AG09319 (cell line): Measurements from ENCODE around the gene KCNMB2.

Experiments
- DNase-seq: peaks from one replicate; pipeline ENCODE4 v3.0.0-alpha.2; 2010; ENCODE audit warnings: low read depth; ENCODE audit errors: extremely low read depth
- TF ChIP-seq, protein P1 (sequence below): IDR thresholded peaks from 2 replicates; pipeline ENCODE4 v1.5.1; 2011; ENCODE audit warnings: low read depth, mild to moderate bottlenecking, inconsistent platforms, low read length, moderate library complexity

KCNMB2 gene

DNA sequence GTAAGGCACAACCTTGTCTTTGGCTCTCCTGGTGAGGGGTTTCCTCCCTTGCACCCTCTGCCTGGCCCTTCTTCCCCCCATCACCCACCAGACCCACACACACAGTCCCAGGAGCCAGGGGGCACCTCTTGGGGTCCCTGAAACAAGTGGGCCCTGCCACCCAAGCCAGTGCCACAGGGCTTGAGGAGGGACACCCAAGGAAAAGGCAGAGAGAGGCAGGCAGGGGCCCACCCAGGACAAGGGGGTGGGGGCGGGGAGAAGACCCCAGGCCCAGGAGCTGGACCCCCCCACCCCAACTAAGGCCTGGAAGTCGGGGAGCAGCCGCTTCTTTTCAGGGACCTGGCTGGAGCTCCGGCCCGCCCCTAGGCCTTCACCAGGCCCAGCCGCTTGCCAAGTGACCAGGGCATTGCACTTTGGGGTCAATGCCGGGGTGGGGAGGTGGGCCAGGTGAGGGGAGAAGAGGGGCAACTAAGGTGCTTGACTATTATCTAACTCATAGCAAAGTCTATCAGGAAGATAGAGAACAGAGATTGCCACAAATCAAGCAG lies 88.9 kb downstream of the KCNMB2 start:
- TF ChIP-seq, protein P1, sequence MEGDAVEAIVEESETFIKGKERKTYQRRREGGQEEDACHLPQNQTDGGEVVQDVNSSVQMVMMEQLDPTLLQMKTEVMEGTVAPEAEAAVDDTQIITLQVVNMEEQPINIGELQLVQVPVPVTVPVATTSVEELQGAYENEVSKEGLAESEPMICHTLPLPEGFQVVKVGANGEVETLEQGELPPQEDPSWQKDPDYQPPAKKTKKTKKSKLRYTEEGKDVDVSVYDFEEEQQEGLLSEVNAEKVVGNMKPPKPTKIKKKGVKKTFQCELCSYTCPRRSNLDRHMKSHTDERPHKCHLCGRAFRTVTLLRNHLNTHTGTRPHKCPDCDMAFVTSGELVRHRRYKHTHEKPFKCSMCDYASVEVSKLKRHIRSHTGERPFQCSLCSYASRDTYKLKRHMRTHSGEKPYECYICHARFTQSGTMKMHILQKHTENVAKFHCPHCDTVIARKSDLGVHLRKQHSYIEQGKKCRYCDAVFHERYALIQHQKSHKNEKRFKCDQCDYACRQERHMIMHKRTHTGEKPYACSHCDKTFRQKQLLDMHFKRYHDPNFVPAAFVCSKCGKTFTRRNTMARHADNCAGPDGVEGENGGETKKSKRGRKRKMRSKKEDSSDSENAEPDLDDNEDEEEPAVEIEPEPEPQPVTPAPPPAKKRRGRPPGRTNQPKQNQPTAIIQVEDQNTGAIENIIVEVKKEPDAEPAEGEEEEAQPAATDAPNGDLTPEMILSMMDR = no peak
- no peak for DNase-seq

DNA sequence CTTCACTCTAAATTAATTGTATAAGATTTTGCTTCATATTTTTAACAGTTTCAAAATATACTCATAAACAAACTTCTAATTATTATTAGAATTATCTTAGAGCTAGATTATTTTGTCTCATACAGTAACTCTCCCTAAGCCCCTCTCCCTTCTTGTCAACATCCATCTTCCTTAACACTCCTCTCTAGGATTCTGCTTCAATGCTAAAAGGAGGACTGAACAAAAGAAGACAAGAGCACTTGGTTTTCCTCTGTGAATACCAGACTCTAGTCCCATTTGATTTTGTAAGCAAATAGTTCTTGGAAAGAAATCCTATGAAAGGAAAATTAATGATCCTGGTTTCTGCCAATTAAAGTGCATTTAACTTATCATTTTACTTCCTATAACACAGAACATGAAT lies 91.8 kb downstream of the KCNMB2 start:
- TF ChIP-seq, protein P1 = no peak
- DNase-seq = no peak

GRCh38 chr3:178629430-178630178 lies 93.4 kb downstream of the KCNMB2 start:
- TF ChIP-seq, protein P1 = no peak
- no peak for DNase-seq

- TF ChIP-seq, protein P1 = no peak
- no peak for DNase-seq
These were observed 95.7 kb downstream of the KCNMB2 start for GRCh38 chr3:178631950-178632349.

- DNase-seq = no peak
- TF ChIP-seq, protein P1 = no peak
These were observed 98.7 kb downstream of the KCNMB2 start for GRCh38 chr3:178634975-178635374.

DNA sequence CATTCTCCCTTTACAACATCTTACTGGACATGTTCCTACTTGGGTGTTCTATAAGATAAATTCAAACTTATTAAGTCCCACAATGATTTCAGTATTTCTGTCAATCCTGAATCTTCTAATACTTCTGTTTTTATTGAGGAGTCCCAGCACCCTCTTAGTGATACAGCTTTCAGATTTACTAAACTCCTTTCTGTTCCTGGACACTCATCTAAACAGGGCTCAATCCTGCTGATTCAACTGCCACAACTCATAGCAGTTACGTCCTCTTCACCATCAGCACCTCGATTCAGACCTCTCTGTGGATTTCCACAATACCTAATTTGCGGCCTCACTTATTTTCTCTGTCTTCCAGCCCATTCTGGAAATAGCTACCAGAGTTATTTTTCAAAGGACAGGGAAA lies 101.6 kb downstream of the KCNMB2 start:
- DNase-seq = no peak

DNA sequence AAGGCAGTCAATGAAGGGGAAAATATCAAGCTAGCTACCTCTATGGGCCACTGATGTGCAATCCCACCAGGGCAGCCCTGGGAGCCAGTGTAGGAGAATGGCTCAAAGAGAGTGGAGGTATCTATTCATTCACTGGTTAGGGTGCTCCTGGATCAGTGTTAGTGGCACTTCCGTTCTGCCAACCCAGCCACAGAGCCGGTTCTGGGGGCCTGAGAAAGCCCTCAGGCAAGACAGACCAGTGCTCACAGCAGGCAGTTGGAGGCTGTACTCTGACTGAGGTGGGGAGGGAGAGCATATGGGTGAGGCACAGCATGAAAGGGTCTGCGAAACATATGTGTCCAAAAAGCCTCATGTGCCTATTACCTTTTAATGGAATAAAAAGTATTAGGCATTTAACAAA lies 109.3 kb downstream of the KCNMB2 start:
- TF ChIP-seq, protein P1 = no peak
- no peak for DNase-seq

More for the DNA sequence above, 101.6 kb downstream of the KCNMB2 start:
- TF ChIP-seq, protein P1 = no peak
